G401 (cell line): ENCODE measurements around the gene JAG2. TPM values are rescaled to one million over a fixed set of nuclear protein-coding genes. Genes with fewer than 3 reads are reported as not detected.

ENCODE experiments used
- DNase-seq: peaks from one replicate; pipeline ENCODE4 v3.0.0-alpha.2; 2015; ENCODE audit warnings: low spot score
- in situ Hi-C: cut with HindIII; loops from 2 replicates; pipeline ENCODE4 v1.10.0; 2016; ENCODE audit warnings: low sequenced_read_pairs, mixed read lengths
- total RNA-seq: library from RNA; depleted of rRNA; stranded (reverse); fragments of >200 nt; shearing (Covaris generic); gene quantifications from 2 replicates; pipeline ENCODE4 v1.2.3, GENCODE V29; 2014; rRNA removed

The JAG2 gene
- 8.6 and 17.2 TPM in 2 replicates for total RNA-seq

- DNase-seq = peak; percentile 64
- in situ Hi-C loops = no loop called here
These were observed at the start of gene JAG2 for GRCh38 chr14:105168496-105168978. Gene JAG2, minus strand, starts transcription at chr14:105168776. Its CDS starts 356 bp downstream, at chr14:105168420.

- DNase-seq = no peak
- in situ Hi-C loops = no loop called here
These were observed 49.2 kb upstream of the JAG2 start for GRCh38 chr14:105217774-105218173.

GRCh38 chr14:105216490-105217247 lies 48.1 kb upstream of the JAG2 start:
- DNase-seq = no peak
- in situ Hi-C loops = no loop called here

- no peak for DNase-seq
- in situ Hi-C loops = no loop called here
These were observed 47.0 kb upstream of the JAG2 start for GRCh38 chr14:105215602-105216001.

GRCh38 chr14:105214324-105214915 lies 45.8 kb upstream of the JAG2 start:
- DNase-seq = no peak
- in situ Hi-C loops = no loop called here

GRCh38 chr14:105213361-105213760 lies 44.8 kb upstream of the JAG2 start:
- DNase-seq = no peak
- in situ Hi-C loops = no loop called here

- DNase-seq = no peak
- in situ Hi-C loops = no loop called here
These were observed 44.1 kb upstream of the JAG2 start for GRCh38 chr14:105212541-105213300.

- in situ Hi-C loops = no loop called here
- no peak for DNase-seq
These were observed 43.1 kb upstream of the JAG2 start for GRCh38 chr14:105211758-105212089.

GRCh38 chr14:105211086-105211757 lies 42.6 kb upstream of the JAG2 start:
- DNase-seq = no peak
- in situ Hi-C loops = no loop called here

GRCh38 chr14:105210266-105211025 lies 41.9 kb upstream of the JAG2 start:
- in situ Hi-C loops = no loop called here
- DNase-seq = no peak

GRCh38 chr14:105209646-105210045 lies 41.1 kb upstream of the JAG2 start:
- DNase-seq = no peak
- in situ Hi-C loops = no loop called here

- in situ Hi-C loops = no loop called here
- no peak for DNase-seq
These were observed 40.5 kb upstream of the JAG2 start for GRCh38 chr14:105209091-105209490.

- in situ Hi-C loops = no loop called here
- no peak for DNase-seq
These were observed 40.1 kb upstream of the JAG2 start for GRCh38 chr14:105208738-105209075.

GRCh38 chr14:105207996-105208737 lies 39.6 kb upstream of the JAG2 start:
- DNase-seq = no peak
- in situ Hi-C loops = no loop called here

- in situ Hi-C loops = no loop called here
- DNase-seq = peak; percentile 37
These were observed 38.9 kb upstream of the JAG2 start for GRCh38 chr14:105207460-105207901.

GRCh38 chr14:105206873-105207272 lies 38.3 kb upstream of the JAG2 start:
- DNase-seq = no peak
- in situ Hi-C loops = no loop called here

- in situ Hi-C loops = no loop called here
- DNase-seq = no peak
These were observed 37.2 kb upstream of the JAG2 start for GRCh38 chr14:105205673-105206208.
